ENCODE measurements around the gene LAMC2.

LAMC2 gene

GRCh38 chr1:183205196-183205781 is 19.2 kb downstream of the LAMC2 start:
- no peak for TF ChIP-seq CTCF (IDR thresholded peaks at IDR 0.05; ENCODE audit: borderline replicate concordance, insufficient read depth, low read depth, low read length)
- no peak overlapping the region for H3K4me3 ChIP-seq (ENCODE audit: low read depth, low read length)

DNA sequence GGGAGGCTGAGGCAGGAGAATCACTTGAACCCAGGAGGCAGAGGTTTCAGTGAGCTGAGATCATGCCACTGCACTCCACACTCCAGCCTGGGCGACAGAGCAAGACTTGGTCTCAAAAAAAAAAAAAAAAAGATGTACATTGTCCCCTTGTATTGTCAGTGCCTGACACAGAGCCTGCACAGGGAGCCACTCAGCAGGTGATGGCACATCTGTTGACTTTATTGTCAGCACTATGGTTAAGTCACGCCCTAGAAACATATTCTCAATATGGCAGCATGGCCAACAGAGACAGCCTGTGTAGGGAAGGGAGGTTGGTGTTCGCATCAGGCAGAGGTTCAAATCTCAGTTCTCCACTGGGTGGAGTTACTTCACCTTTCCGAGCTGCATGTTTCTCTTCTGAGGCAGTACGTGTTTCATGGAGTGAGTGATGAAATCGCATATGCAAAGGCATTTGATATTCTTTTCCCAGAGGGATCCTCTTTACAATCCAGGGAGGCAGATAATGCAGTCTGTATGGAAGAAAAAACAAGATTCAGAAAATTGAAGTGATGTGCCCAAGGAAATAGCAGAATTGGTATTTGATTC is 20.6 kb downstream of the LAMC2 start:
- TF ChIP-seq CTCF (IDR thresholded peaks at IDR 0.05; ENCODE audit: borderline replicate concordance, insufficient read depth, low read depth, low read length): no peak
- no peak overlapping the region for H3K4me3 ChIP-seq (ENCODE audit: low read depth, low read length)

GRCh38 chr1:183209533-183210158 is 23.6 kb downstream of the LAMC2 start:
- no peak for TF ChIP-seq CTCF (IDR thresholded peaks at IDR 0.05; ENCODE audit: borderline replicate concordance, insufficient read depth, low read depth, low read length)
- H3K4me3 ChIP-seq (ENCODE audit: low read depth, low read length): no peak overlapping the region

DNA sequence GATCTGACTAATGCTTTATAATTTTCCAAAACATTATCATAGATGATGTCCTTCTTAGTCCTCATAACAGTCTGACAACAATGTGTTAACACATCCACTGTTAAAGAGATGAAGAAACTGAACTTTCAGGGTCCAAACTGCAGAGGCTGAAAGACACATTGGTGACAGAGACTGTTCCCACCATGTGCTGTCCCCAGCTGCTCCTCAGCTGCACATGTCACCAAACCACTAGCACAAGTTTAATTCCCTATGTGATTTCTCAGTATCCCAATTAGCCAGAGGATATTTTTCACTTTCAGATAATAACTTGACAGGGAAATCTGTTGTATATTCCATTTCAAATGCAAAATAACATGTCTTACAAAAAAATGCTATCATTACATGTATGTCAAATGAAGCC is 24.6 kb downstream of the LAMC2 start:
- no peak for TF ChIP-seq CTCF (IDR thresholded peaks at IDR 0.05; ENCODE audit: borderline replicate concordance, insufficient read depth, low read depth, low read length)
- H3K4me3 ChIP-seq (ENCODE audit: low read depth, low read length): no peak overlapping the region

DNA sequence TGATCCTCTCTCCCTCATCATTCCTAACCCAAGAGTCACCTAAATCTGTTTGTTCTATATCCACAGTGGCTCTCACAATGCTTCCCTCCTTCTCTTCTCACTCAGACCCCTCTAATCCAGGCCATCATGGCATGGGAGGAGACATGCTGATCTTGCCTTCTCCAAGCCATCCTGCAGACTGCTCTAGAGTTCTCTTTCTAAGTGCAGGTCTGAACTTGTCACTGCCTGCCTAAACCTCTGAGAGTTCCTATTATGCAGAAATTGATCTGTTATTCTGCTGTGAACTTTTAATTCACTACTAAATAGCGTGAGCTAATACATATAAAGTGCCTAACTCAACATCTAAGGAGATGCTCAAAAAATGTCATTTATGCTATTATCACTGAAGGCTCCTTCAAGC is 26.8 kb downstream of the LAMC2 start:
- no peak for TF ChIP-seq CTCF (IDR thresholded peaks at IDR 0.05; ENCODE audit: borderline replicate concordance, insufficient read depth, low read depth, low read length)

DNA sequence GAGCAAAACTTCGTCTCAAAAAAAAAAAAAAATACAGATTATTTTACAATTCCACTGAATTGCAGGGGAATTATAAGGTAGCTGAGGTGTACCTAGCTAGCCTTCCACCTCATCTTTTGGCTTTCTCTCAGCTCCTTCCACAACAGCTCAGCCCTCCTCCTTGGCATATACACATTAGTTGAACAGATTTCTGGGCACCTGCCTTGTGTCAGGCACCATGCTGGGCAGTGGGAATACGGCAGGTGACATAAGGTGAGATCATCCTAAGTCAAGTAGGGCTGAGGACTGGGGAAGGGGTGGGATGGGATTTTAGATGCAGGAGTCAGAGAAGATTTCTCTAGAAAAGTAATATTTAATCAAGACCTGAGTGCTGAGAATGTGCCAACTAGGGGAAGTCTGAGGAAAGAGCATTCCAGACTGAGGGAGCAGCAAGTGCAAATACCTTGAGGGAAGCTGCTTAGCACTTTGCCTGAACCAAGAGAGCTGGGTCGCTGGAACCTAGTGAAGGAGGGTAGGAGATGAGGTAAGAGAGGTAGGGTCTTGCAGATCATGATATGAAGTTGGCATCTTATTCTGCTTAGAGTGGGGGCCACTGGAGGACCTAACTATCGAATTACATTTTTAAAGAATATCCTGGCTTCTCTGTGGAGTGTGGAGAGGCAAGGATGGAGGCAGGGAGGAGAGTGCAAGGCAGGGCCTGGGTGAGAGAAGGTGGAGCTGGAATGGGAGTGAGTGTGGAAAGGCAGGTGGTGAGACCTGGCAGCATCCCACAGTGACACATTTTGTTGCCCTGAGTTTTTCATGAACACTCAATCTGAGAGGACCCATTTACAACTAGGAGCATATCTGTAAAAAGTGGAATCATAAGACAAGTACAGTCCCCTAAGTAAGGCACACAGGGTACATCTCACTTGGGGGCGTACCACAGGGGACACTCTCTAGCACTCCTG is 28.2 kb downstream of the LAMC2 start:
- no peak overlapping the region for H3K4me3 ChIP-seq (ENCODE audit: low read depth, low read length)
- TF ChIP-seq CTCF (IDR thresholded peaks at IDR 0.05; ENCODE audit: borderline replicate concordance, insufficient read depth, low read depth, low read length): no peak

More for the DNA sequence above, 26.8 kb downstream of the LAMC2 start:
- H3K4me3 ChIP-seq (ENCODE audit: low read depth, low read length): no peak overlapping the region

Data from GM12875 (cell line).